Peyer's patch (tissue), 4 donors: Measurements from ENCODE around the gene LIME1.

Experiments used
- CTCF ChIP-seq, 6 experiments: fragments of 450-650 bp in 4 of 6; fragments of 200-600 bp in 2 of 6; sonication (generic) in 1 of 6; IDR thresholded peaks; one replicate each; pipeline ENCODE4 v1.5.1; 2017 to 2019; ENCODE audit warnings: antibody characterized with exemption in 6 of 6, mild to moderate bottlenecking in 3 of 6, moderate library complexity in 1 of 6
- POLR2A ChIP-seq, 2 donors: fragments of 450-650 bp; IDR thresholded peaks; one replicate each; pipeline ENCODE4 v1.5.1; 2017; ENCODE audit warnings: antibody characterized with exemption in 2 of 2, mild to moderate bottlenecking in 2 of 2, moderate library complexity in 2 of 2

GRCh38 chr20:63702751-63703470 is 33.6 kb upstream of the LIME1 start:
- no peak for TF ChIP-seq CTCF (IDR thresholded peaks at IDR 0.05)
- TF ChIP-seq POLR2A (IDR thresholded peaks at IDR 0.05) = no peak
